Esophagus squamous epithelium (tissue), 5 donors: ENCODE data around the gene KPNB1. TPM values are rescaled to one million over a fixed set of nuclear protein-coding genes. Genes with fewer than 3 reads are reported as not detected.
"Not testable (repeated sequence)": the region's sequence is repeated elsewhere in the genome, so short reads cannot be mapped to it uniquely, and the experiment has no call there.

ENCODE experiments used
- DNase-seq: peaks from one replicate; lab custom pipeline; 2025; lab: John Stamatoyannopoulos, UW
- H3K27ac ChIP-seq, 4 donors: fragments of 200-600 bp; sonication (generic); one replicate each; pipeline ENCODE4 v1.5.1; 2016 to 2019; ENCODE audit warnings: mild to moderate bottlenecking in 1 of 4
- H3K27me3 ChIP-seq, 4 donors: fragments of 200-600 bp; sonication (generic); 1 replicate in 3 of 4; 2 replicates in 1 of 4; pipeline versions ENCODE4 v1.5.1 to v1.6.0; 2017 to 2021; ENCODE audit warnings: antibody characterized with exemption in 1 of 4
- H3K36me3 ChIP-seq, 3 donors: fragments of 200-600 bp; sonication (generic); one replicate each; pipeline ENCODE4 v1.5.1; 2016 to 2019
- H3K4me1 ChIP-seq, 3 donors: fragments of 200-600 bp; sonication (generic); one replicate each; pipeline ENCODE4 v1.5.1; 2017 to 2019
- H3K4me3 ChIP-seq, 4 donors: fragments of 200-600 bp; sonication (generic); 1 replicate in 3 of 4; 2 replicates in 1 of 4; pipeline ENCODE4 v1.5.1; 2016 to 2019; ENCODE audit warnings: mild to moderate bottlenecking in 2 of 4, moderate library complexity in 1 of 4
- H3K9me3 ChIP-seq, 3 donors: fragments of 200-600 bp; sonication (generic); one replicate each; pipeline ENCODE4 v1.5.1; 2016 to 2019
- CTCF ChIP-seq, 6 experiments: fragments of 450-650 bp in 4 of 6; fragments of 200-600 bp in 2 of 6; sonication (generic) in 2 of 6; IDR thresholded peaks; one replicate each; pipeline ENCODE4 v1.5.1; 2016 to 2019; ENCODE audit warnings: antibody characterized with exemption in 6 of 6, mild to moderate bottlenecking in 4 of 6, moderate library complexity in 4 of 6
- POLR2A ChIP-seq, 4 donors: fragments of 450-650 bp; IDR thresholded peaks; one replicate each; pipeline ENCODE4 v1.6.1; 2017; ENCODE audit warnings: antibody characterized with exemption in 4 of 4, mild to moderate bottlenecking in 4 of 4, moderate library complexity in 3 of 4
- WGBS, 2 donors: methylation state at CpG; one replicate each; pipeline ENCODE4 v1.1.5; 2018; 5-methylcytosine and 5-hydroxymethylcytosine counted together
- intact Hi-C: fragments of 100-400 bp; cut with DNase I; formaldehyde crosslinking; loops from one replicate; pipeline ENCODE4 v1.15.0; 2022
- total RNA-seq, 4 donors: library from RNA; depleted of rRNA; stranded (reverse); fragments of >200 nt; gene quantifications; one replicate each; pipeline ENCODE4 v1.1.0, GENCODE V29; 2016
- donor health status: DM: yes; HTN: yes; CAD: no.

The KPNB1 gene
- total RNA-seq, 4 donors from 2014 or later: 148 to 233 (median 186) TPM

GRCh38 chr17:47678196-47678595 is 28.5 kb downstream of the KPNB1 start:
- 76 to 79% methylated on average over 7 of the region's 7 CpGs for WGBS, 2 donors
- intact Hi-C loops: no loop called here
- H3K36me3 ChIP-seq: peaks cover 33 to 99% (median 90%) of the 10 kb centered on the region in 3 donors

GRCh38 chr17:47682138-47682537 is 32.4 kb downstream of the KPNB1 start:
- Histone ChIP-seq H3K4me1 (peaks cover 0 to 18% (median 10%) of the 10 kb centered on the region in 3 donors), H3K27me3 (no peaks in the 10 kb centered on the region), H3K4me3 (no peak overlapping the region), H3K27ac (no peak overlapping the region), H3K36me3 (peaks cover 13 to 87% (median 58%) of the 10 kb centered on the region in 3 donors), H3K9me3 (no peaks in the 10 kb centered on the region)
- TF ChIP-seq CTCF (IDR thresholded peaks at IDR 0.05) (no peak), POLR2A (IDR thresholded peaks at IDR 0.05) (no peak)
- WGBS, 2 donors: 85 to 89% methylated on average over 2 of the region's 2 CpGs
- no peak for DNase-seq
- intact Hi-C loops: no loop called here

More at GRCh38 chr17:47678196-47678595, 28.5 kb downstream of the KPNB1 start:
- Histone ChIP-seq H3K27ac (no peak overlapping the region), H3K4me1 (no peaks in the 10 kb centered on the region), H3K9me3 (no peaks in the 10 kb centered on the region), H3K4me3 (no peak overlapping the region), H3K27me3 (no peaks in the 10 kb centered on the region)
- TF ChIP-seq POLR2A (IDR thresholded peaks at IDR 0.05): no peak
- no peak for TF ChIP-seq CTCF (IDR thresholded peaks at IDR 0.05)
- no peak for DNase-seq

- 78 to 82% methylated on average over 4 of the region's 4 CpGs for WGBS, 2 donors
- Histone ChIP-seq H3K36me3 (peaks cover 13 to 81% (median 54%) of the 10 kb centered on the region in 3 donors), H3K4me1 (peaks cover 0 to 22% (median 10%) of the 10 kb centered on the region in 3 donors)
- H3K9me3 ChIP-seq, intact Hi-C loops, H3K27ac ChIP-seq, H3K27me3 ChIP-seq, DNase-seq, H3K4me3 ChIP-seq: not testable (repeated sequence)
Observed at GRCh38 chr17:47682727-47683126, 33.0 kb downstream of the KPNB1 start.

GRCh38 chr17:47684025-47684424 is 34.3 kb downstream of the KPNB1 start:
- Histone ChIP-seq H3K27me3 (no peaks in the 10 kb centered on the region), H3K9me3 (no peaks in the 10 kb centered on the region), H3K27ac (no peak overlapping the region), H3K4me1 (peaks cover 0 to 26% (median 10%) of the 10 kb centered on the region in 3 donors), H3K36me3 (peaks cover 13 to 68% (median 41%) of the 10 kb centered on the region in 3 donors), H3K4me3 (no peak overlapping the region)
- WGBS, 2 donors: 80 to 86% methylated on average over 4 of the region's 4 CpGs
- intact Hi-C loops: no loop called here
- TF ChIP-seq POLR2A (IDR thresholded peaks at IDR 0.05): no peak
- no peak for TF ChIP-seq CTCF (IDR thresholded peaks at IDR 0.05)
- no peak for DNase-seq

- H3K27me3 ChIP-seq: no peaks in the 10 kb centered on the region
- peak overlapping the region in 1 of 4 donors; percentile 21 for H3K27ac ChIP-seq
- DNase-seq: no peak
- TF ChIP-seq POLR2A (IDR thresholded peaks at IDR 0.05) (no peak), CTCF (IDR thresholded peaks at IDR 0.05) (no peak)
- H3K4me1 ChIP-seq: peaks cover 0 to 26% (median 10%) of the 10 kb centered on the region in 3 donors
- WGBS, 2 donors: 82 to 84% methylated on average over 4 of the region's 4 CpGs
- H3K9me3 ChIP-seq: no peaks in the 10 kb centered on the region
- H3K4me3 ChIP-seq: no peak overlapping the region
- intact Hi-C loops: no loop called here
- peaks cover 12 to 61% (median 34%) of the 10 kb centered on the region in 3 donors for H3K36me3 ChIP-seq
Observed at GRCh38 chr17:47684535-47685193, 34.9 kb downstream of the KPNB1 start.
